SK-N-DZ (cell line): Measurements from ENCODE around the gene FPR2.

Experiments
- DNase-seq: peaks from one replicate; pipeline ENCODE4 v3.0.0-alpha.2; 2015; ENCODE audit warnings: low spot score

The FPR2 gene

GRCh38 chr19:51781999-51782398 lies 21.0 kb downstream of the FPR2 start:
- DNase-seq = no peak

GRCh38 chr19:51783372-51783771 lies 22.4 kb downstream of the FPR2 start:
- DNase-seq = no peak

- DNase-seq = no peak
Measured at GRCh38 chr19:51784109-51784785, 23.3 kb downstream of the FPR2 start.

- DNase-seq = no peak
Measured at GRCh38 chr19:51784922-51785690, 24.1 kb downstream of the FPR2 start.

GRCh38 chr19:51786646-51787494 lies 25.9 kb downstream of the FPR2 start:
- DNase-seq = no peak

- DNase-seq = no peak
Measured at GRCh38 chr19:51788029-51788428, 27.0 kb downstream of the FPR2 start.

GRCh38 chr19:51789061-51789795 lies 28.2 kb downstream of the FPR2 start:
- no peak for DNase-seq

GRCh38 chr19:51792932-51793331 lies 32.0 kb downstream of the FPR2 start:
- no peak for DNase-seq

- no peak for DNase-seq
Measured at GRCh38 chr19:51793994-51794393, 33.0 kb downstream of the FPR2 start.

GRCh38 chr19:51794885-51795490 lies 34.0 kb downstream of the FPR2 start, which contains the start of gene FPR3:
Gene FPR3 (plus strand): TSS chr19:51795157. CDS start chr19:51823749, 28,592 bp downstream.
- no peak for DNase-seq

- no peak for DNase-seq
Measured at GRCh38 chr19:51796195-51796679, 35.3 kb downstream of the FPR2 start.

- no peak for DNase-seq
Measured at GRCh38 chr19:51797480-51797879, 36.5 kb downstream of the FPR2 start.

GRCh38 chr19:51798062-51798461 lies 37.1 kb downstream of the FPR2 start:
- DNase-seq = no peak

- DNase-seq = no peak
Measured at GRCh38 chr19:51799034-51799773, 38.2 kb downstream of the FPR2 start.

- DNase-seq = no peak
Measured at GRCh38 chr19:51799774-51800472, 38.9 kb downstream of the FPR2 start.

- no peak for DNase-seq
Measured at GRCh38 chr19:51800473-51801244, 39.7 kb downstream of the FPR2 start.

- DNase-seq = no peak
Measured at GRCh38 chr19:51802775-51803174, 41.8 kb downstream of the FPR2 start.

GRCh38 chr19:51803519-51803918 lies 42.5 kb downstream of the FPR2 start:
- DNase-seq = no peak

GRCh38 chr19:51803967-51804366 lies 43.0 kb downstream of the FPR2 start:
- no peak for DNase-seq
